ENCODE results near the gene GPR107.

Gene GPR107

DNA sequence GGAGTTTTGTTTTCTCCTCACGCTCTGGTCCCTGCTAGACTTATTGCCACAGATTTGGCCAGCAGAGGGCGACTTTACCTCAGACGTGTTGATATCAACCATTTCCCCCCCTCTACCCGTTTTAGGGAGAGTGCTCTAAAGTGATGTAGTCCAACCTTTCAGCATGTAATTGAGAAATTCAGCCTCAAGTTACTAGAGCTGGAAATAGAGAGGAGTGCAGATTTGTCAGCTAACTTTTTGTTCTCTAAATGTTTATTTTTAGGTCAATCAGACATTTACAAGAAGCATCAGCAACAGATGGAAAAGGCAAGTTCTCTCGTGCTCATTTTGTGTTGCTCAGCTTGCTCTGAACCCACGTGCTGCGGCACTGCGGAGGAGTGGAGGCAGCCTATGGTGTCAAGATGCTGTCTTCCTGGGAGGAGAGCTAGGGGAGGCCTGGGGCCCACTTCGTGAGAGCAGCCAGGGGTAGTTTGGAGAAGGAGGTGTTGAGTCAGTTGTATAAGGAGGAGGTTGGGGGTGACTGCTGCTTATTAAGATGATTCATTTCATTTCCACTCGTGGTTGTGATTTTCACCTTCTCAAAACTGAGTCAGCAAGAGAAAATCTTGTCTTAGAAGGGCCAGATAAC is 53.6 kb downstream of the GPR107 start:
- DNase-seq (ENCODE audit: insufficient read length, low spot score) (peak; percentile 70), FAIRE-seq (no peak)

GRCh38 chr9:130107955-130108354 is 54.2 kb downstream of the GPR107 start:
- DNase-seq (ENCODE audit: insufficient read length, low spot score): no peak
- FAIRE-seq: no peak

DNA sequence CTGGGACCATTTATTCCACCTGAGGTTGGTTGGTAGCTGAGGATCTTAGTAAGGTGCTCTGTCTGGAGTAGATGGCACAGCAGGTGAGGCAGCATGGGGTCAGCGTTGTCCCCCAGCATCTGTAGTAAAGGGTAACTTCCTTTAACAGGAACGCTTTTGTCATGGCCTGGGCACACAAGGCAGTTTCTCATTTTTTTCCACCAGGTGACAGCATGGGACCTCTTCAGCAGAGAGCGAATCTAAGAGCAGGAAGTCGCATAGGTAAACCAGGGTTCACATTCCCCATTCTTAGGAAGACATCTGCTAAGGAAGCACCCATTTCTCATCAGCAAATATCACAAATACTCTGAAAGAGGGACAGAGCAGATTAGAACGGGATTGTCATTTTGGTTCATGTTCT is 56.5 kb downstream of the GPR107 start:
- no peak for FAIRE-seq
- no peak for DNase-seq (ENCODE audit: insufficient read length, low spot score)

DNA sequence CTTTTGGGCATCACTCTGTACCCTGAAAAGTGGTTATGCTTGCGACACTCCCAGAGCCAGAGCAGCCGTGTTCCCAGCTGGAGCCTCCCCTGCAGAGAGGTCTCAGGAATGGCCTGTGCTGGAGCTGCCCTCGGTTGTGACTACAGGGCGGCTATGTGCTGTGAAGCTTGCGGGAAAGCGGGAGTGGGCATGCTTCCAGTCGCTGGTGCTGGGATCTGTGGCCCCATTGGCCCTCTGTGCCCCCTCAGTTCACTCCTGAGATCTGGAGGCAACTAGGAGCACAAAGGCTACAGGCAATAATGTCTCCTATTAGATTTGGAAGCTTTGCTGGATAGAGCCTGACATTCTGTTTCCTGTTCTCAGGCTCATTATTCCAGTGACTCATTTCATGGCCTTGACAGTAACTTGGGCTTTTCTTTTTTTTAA is 56.9 kb downstream of the GPR107 start:
- no peak for FAIRE-seq

GRCh38 chr9:130111786-130112537 is 58.3 kb downstream of the GPR107 start:
- no peak for DNase-seq (ENCODE audit: insufficient read length, low spot score)

More for the DNA sequence above, 56.9 kb downstream of the GPR107 start:
- no peak for DNase-seq (ENCODE audit: insufficient read length, low spot score)

GRCh38 chr9:130112538-130113151 is 58.9 kb downstream of the GPR107 start:
- no peak for DNase-seq (ENCODE audit: insufficient read length, low spot score)
- no peak for FAIRE-seq

More at GRCh38 chr9:130111786-130112537, 58.3 kb downstream of the GPR107 start:
- no peak for FAIRE-seq

DNA sequence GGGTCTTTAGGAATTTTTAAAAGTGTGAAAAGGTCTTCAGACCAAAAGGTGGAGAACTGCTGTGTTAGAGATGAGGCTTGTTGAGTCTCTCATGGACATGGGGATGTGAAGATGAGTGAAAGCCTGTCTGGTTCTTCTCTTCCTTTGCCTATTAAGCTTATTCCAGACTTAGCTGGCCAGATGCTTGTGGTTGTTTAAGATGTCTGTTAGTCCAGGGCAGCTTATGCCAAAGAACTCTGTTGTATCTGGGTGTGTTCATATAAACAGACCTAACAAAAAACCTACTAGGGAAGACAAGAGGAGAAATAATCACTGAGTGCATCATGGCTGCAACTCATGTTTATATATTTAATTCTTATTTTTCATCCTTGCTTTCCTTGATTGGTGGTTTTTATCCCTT is 61.0 kb downstream of the GPR107 start:
- no peak for FAIRE-seq
- no peak for DNase-seq (ENCODE audit: insufficient read length, low spot score)

GRCh38 chr9:130116346-130116745 is 62.6 kb downstream of the GPR107 start:
- DNase-seq (ENCODE audit: insufficient read length, low spot score) (no peak), FAIRE-seq (no peak)

DNA sequence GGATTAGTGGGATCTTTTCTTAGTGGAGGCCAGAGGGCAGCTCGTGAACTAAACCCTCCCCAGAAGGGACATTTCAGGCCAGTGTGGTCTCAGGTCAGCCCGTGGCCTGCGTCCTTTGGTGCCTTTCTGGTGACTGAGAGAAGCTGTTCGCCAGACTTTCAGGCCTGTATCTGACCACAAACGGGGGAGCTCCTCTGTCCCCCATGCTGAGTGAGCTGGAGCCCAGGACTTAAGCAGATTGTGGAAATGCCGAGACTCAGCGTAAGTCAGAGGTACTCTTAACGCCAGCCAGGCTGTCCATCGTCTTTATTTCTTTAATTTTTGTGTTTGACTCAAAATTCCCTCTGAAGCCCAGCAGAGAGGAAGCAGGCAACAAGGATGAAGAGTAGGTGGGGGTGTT is 63.7 kb downstream of the GPR107 start:
- FAIRE-seq (no peak), DNase-seq (ENCODE audit: insufficient read length, low spot score) (no peak)

DNA sequence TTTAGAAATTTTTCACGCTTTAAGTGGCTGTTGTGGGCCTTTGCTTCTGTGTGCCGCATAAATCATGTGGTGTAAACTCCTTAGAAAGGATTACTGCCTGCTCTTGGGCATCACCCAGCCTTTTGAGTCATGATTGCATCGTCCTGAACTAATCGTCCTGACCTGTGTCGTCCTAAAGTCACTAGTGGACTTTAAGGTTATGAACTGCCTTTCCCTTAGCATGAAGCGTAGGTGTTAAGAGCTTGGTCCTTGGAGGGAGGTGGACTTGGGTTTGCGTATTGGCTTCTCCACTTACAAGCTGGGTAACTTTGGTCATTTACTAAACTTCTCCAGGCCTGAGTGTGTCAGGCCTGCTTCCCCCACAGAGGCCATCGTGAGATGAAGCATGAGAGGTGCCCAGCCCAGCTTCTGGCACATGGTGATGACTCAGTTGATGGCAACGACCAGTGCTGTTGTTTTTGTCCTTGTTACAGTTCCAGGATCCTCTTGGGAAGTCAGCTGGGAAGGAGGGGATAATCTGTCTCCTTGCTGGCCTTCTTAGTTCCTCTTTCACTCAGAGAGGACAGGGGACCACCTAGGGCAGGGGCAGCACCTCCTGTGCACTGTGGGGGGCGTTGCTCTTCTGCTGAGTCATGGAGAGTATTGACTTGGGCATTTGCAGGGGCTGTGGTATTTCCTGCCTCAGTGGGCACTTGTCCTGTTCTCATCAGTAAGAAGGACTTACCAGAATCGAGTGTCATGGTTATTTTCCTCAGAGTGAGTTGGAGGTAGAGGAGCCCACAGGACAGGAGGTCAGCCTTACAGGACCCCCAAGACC is 64.3 kb downstream of the GPR107 start:
- DNase-seq (ENCODE audit: insufficient read length, low spot score) (no peak), FAIRE-seq (no peak)

GRCh38 chr9:130118841-130119518 is 65.3 kb downstream of the GPR107 start:
- DNase-seq (ENCODE audit: insufficient read length, low spot score): no peak
- no peak for FAIRE-seq

GRCh38 chr9:130119519-130120298 is 66.0 kb downstream of the GPR107 start:
- DNase-seq (ENCODE audit: insufficient read length, low spot score) (no peak), FAIRE-seq (no peak)

GRCh38 chr9:130120299-130120587 is 66.5 kb downstream of the GPR107 start:
- no peak for FAIRE-seq
- DNase-seq (ENCODE audit: insufficient read length, low spot score): no peak

DNA sequence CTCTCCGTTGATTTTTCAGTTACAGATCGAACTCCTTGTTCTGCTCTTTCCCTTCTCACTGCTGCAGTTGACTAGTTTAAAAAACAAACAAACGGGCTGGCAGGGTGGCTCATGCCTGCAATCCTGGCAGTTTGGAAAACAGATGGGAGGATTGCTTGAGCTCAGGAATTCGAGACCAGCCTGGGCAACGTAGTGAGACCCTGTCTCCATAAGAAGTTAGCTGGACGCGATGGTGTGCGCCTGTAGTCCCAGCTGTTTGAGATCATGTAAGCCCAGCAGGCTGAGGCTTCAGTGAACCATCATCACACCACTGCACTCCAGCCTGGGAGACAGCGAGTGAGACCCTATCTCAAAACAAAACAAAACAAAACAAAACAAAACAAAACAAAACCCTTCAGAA is 67.1 kb downstream of the GPR107 start:
- FAIRE-seq: no peak
- no peak for DNase-seq (ENCODE audit: insufficient read length, low spot score)

GRCh38 chr9:130122456-130122855 is 68.8 kb downstream of the GPR107 start:
- FAIRE-seq: no peak
- DNase-seq (ENCODE audit: insufficient read length, low spot score): no peak

DNA sequence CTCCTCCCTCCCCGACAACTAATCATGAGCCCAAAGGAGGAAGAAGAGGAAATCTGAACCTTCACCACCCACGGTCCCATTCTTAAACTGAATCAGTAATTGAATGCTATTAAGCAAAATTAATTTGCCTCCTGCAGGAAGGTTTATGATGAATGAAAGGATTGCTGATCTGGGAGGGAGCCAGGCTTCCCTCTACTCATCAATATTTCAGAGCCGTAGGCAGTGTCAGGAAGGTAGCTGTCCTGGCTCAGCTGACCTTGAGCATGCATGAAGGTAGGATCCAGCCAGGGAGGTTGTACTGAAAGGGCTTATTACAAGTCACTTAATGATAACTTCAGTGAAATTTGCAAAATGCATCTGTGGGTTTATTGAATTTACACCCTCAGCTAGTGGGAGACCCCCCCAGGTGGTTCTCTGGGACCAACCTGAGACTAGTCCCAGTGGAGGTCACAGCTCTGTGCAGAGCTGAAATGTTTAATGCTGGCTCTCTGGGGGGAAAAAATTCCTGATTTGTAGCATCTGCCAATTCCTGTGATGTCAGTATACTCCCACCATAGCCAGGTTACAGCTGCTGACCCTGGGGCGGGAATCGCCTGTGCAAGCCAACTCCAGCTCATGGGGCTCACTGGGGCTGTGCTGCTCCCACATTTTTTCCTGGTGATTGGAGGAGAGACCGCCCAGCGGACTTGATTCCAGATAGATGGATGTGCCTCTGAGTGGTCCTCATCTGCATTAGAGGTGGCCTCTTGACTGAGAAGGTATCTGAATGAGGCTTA is 70.6 kb downstream of the GPR107 start:
- DNase-seq (ENCODE audit: insufficient read length, low spot score) (no peak), FAIRE-seq (no peak)

DNA sequence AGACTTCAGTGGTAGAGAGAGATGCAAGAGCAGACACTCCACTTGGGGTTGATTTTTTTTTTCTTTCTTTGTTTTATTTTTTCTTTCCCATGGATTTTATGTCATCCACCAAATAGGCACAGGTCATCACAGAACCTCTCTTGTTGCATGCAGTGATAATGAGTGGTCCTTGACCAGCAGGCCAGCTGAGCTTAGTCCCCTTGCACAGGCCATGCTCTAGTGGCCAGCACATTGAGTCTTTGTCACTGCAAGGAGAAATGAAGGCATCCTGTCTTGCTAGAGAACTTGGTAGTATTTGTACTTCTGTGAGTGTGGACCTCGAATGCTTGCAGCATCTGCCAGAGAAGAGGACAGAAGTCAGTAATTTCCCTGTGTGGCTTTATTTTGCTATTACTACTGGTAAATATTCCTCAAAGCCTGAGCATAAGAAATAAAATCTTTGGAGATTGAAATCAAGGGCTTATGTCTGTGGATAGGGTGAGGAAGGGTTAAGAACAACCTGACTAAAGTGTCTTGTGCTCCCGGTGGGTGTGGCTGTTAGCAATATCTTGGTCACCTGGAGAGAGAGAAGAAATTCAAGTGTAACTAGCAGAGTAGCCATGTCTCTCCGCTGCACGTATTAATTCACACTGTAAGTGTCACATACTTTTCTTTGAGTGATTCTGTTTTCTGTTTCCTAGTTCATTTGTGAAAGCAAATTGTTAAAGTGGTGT is 73.2 kb downstream of the GPR107 start:
- FAIRE-seq: no peak

GRCh38 chr9:130128251-130128650 is 74.5 kb downstream of the GPR107 start:
- DNase-seq (ENCODE audit: insufficient read length, low spot score): no peak
- FAIRE-seq: no peak

More for the DNA sequence above, 73.2 kb downstream of the GPR107 start:
- no peak for DNase-seq (ENCODE audit: insufficient read length, low spot score)

All from HTR-8/SVneo (cell line).